ENCODE measurements around the gene PTPRU. TPM values are rescaled to one million over a fixed set of nuclear protein-coding genes. Genes with fewer than 3 reads are reported as not detected.

The PTPRU gene
- total RNA-seq = 21.5 and 25.8 TPM in 2 replicates
- 21.4 TPM for polyA plus RNA-seq (2012)

- peak; percentile 72 for DNase-seq (ENCODE audit: low read depth)
Measured at GRCh38 chr1:29235955-29236711, at the start of gene PTPRU. Gene PTPRU (plus strand): TSS chr1:29236522. CDS start chr1:29236645, 123 bp downstream.

- no peak for DNase-seq (ENCODE audit: low read depth)
Measured at GRCh38 chr1:29186707-29187106, 49.6 kb upstream of the PTPRU start.

GRCh38 chr1:29190718-29191117 lies 45.6 kb upstream of the PTPRU start:
- no peak for DNase-seq (ENCODE audit: low read depth)

GRCh38 chr1:29193879-29194455 lies 42.4 kb upstream of the PTPRU start:
- no peak for DNase-seq (ENCODE audit: low read depth)

GRCh38 chr1:29195881-29196291 lies 40.4 kb upstream of the PTPRU start:
- peak; percentile 91 for DNase-seq (ENCODE audit: low read depth)

- DNase-seq (ENCODE audit: low read depth) = peak; percentile 30
Measured at GRCh38 chr1:29196863-29197589, 39.3 kb upstream of the PTPRU start.

- DNase-seq (ENCODE audit: low read depth) = peak; percentile 30
Measured at GRCh38 chr1:29197590-29197924, 38.8 kb upstream of the PTPRU start.

- DNase-seq (ENCODE audit: low read depth) = no peak
Measured at GRCh38 chr1:29197993-29198392, 38.3 kb upstream of the PTPRU start.

- no peak for DNase-seq (ENCODE audit: low read depth)
Measured at GRCh38 chr1:29200906-29201594, 35.3 kb upstream of the PTPRU start.

GRCh38 chr1:29201595-29202051 lies 34.7 kb upstream of the PTPRU start:
- DNase-seq (ENCODE audit: low read depth) = no peak

- no peak for DNase-seq (ENCODE audit: low read depth)
Measured at GRCh38 chr1:29202053-29202452, 34.3 kb upstream of the PTPRU start.

GRCh38 chr1:29202584-29203340 lies 33.6 kb upstream of the PTPRU start:
- peak; percentile 99 for DNase-seq (ENCODE audit: low read depth)

- no peak for DNase-seq (ENCODE audit: low read depth)
Measured at GRCh38 chr1:29208442-29208841, 27.9 kb upstream of the PTPRU start.

GRCh38 chr1:29209173-29209572 lies 27.1 kb upstream of the PTPRU start:
- DNase-seq (ENCODE audit: low read depth) = peak; percentile 32

- no peak for DNase-seq (ENCODE audit: low read depth)
Measured at GRCh38 chr1:29210278-29211085, 25.8 kb upstream of the PTPRU start.

GRCh38 chr1:29211086-29212030 lies 25.0 kb upstream of the PTPRU start:
- DNase-seq (ENCODE audit: low read depth) = peak; percentile 80

GRCh38 chr1:29213055-29213454 lies 23.3 kb upstream of the PTPRU start:
- DNase-seq (ENCODE audit: low read depth) = no peak

- no peak for DNase-seq (ENCODE audit: low read depth)
Measured at GRCh38 chr1:29217633-29218032, 18.7 kb upstream of the PTPRU start.

GRCh38 chr1:29218223-29218622 lies 18.1 kb upstream of the PTPRU start:
- no peak for DNase-seq (ENCODE audit: low read depth)
